Fibroblast of villous mesenchyme (primary cell): Measurements from ENCODE around the gene RAPGEF3. TPM values are rescaled to one million over a fixed set of nuclear protein-coding genes. Genes with fewer than 3 reads are reported as not detected.

Experiments used
- DNase-seq: peaks from one replicate; pipeline ENCODE4 v3.0.0-alpha.2; 2010; ENCODE audit warnings: low read depth
- H3K4me3 ChIP-seq: 2 replicates; pipeline ENCODE4 v1.5.1; 2011; ENCODE audit warnings: low read depth, mild to moderate bottlenecking, low read length
- total RNA-seq: library from RNA; depleted of rRNA; stranded (reverse); fragments of >200 nt; gene quantifications from 2 replicates; pipeline ENCODE4 v1.2.3, GENCODE V29; 2012
- TF ChIP-seq, protein P1 (sequence below): IDR thresholded peaks from 2 replicates; pipeline ENCODE4 v1.5.1; 2012; ENCODE audit warnings: low read depth, mild to moderate bottlenecking, low read length; ENCODE audit not compliant: insufficient read depth

The RAPGEF3 gene
- total RNA-seq, 1 donor = 9.1 TPM

DNA sequence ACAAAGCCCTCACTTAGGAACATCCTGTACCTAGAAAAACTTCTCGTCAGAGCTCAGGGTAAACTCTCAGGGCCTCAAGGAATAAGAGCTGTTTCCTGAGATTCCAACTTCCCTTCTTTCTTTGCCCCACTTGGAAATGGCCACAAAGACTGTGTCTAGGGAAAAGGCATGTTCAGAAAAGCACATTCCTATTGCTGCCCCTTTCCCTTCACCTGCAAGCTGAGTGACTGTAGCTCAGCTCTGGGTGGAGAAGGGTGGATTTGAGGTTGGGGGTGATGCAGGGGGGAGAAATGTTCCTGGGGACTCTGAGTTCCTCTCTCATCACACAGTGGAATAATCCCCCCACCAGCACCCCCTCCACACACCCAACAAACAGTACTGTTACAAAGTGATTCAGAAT, 40.1 kb downstream of the RAPGEF3 start:
- TF ChIP-seq, protein P1, sequence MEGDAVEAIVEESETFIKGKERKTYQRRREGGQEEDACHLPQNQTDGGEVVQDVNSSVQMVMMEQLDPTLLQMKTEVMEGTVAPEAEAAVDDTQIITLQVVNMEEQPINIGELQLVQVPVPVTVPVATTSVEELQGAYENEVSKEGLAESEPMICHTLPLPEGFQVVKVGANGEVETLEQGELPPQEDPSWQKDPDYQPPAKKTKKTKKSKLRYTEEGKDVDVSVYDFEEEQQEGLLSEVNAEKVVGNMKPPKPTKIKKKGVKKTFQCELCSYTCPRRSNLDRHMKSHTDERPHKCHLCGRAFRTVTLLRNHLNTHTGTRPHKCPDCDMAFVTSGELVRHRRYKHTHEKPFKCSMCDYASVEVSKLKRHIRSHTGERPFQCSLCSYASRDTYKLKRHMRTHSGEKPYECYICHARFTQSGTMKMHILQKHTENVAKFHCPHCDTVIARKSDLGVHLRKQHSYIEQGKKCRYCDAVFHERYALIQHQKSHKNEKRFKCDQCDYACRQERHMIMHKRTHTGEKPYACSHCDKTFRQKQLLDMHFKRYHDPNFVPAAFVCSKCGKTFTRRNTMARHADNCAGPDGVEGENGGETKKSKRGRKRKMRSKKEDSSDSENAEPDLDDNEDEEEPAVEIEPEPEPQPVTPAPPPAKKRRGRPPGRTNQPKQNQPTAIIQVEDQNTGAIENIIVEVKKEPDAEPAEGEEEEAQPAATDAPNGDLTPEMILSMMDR = no peak
- no peak for DNase-seq
- no peak overlapping the region for H3K4me3 ChIP-seq

DNA sequence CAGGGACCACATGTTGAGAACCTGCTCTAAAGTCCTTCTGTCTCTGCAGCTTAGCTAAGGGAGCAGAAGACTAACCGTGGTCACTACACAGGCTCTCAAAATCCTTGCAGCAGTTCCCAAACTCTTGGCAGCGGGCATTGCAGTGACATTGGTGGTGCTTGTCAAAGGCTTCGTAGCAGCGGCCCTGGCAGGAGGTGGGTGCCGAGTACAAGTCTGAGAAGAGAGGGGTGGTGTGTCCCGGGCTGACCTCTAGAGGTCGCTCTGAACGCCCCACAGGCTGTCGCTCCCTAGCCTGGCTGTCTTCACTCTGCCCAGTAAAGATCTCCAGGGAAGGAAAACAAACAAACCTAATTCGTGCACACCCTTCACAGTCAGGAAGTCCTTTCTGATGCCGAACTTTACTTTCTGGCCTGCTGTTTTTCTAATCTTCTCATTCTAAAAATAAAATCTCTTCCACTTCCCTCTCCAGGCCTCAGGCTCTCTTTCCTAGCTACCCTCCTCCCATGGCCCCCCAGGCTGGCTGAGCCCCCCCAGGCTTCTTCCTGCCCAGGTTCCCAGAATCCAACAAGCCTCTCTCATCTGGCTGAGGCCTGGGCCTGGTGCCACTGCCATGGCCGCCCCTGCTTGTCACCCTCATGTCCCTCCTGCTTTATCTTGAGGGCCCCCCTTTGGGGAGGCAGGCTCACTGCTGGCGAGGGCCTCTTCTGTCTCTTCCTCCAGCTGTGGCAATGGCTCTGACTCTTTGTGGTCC, 41.1 kb downstream of the RAPGEF3 start:
- TF ChIP-seq, protein P1 = peak; percentile 89
- H3K4me3 ChIP-seq = no peak overlapping the region
- peak; percentile 87 for DNase-seq

DNA sequence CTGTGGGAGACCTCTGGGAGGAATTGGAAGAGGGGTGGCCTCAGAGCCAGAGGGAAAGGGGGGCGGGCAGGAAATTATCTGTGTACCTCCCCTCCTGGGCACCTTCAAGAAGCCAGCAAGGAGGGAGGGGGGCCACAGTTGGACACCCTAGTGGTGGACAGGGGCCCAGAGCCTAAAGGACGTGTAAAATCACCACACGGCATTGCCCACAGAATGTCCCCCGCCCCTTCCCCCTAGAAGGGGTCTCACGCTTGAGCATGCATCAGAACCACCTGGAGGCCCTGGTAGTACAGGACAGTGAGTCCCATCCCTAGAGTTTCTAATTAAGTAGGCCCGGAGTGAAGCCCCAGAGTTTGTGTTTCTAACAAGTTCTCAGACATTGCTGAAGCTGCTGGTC, 41.6 kb downstream of the RAPGEF3 start:
- TF ChIP-seq, protein P1 = no peak
- H3K4me3 ChIP-seq = no peak overlapping the region
- no peak for DNase-seq

DNA sequence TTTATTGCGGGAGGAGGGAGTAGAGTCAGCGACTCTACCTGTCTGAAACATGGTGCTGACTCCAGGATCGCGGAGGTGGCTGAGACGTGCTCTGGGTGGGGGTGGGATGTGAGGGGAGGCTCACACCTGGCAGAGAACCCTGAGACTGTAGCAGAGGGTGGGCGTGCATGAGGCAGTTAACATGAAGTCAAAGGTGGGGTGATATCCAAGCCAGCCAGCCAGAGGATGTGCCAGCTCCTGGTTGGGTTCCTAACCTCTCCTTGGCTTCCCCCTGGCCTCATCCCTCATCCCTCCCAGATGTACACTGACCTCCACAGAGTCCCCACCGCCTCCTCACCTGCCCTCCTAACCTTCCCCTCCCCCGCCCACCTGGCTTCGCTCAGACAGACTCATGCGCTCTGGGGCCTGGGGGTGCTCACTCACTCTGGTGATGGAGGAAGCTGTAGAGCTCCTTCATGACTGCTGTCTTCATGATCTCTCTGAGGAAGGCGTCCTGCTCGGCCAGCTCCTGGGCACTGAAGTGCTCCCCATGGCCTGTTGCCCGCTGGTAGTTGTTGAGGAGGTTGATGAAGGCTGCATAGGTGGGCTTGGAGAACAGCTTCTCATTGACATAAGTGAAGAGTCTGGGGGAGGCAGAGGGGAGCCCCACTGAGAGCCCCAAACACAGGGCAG, 42.7 kb downstream of the RAPGEF3 start:
- TF ChIP-seq, protein P1 = no peak
- no peak for DNase-seq
- no peak overlapping the region for H3K4me3 ChIP-seq

DNA sequence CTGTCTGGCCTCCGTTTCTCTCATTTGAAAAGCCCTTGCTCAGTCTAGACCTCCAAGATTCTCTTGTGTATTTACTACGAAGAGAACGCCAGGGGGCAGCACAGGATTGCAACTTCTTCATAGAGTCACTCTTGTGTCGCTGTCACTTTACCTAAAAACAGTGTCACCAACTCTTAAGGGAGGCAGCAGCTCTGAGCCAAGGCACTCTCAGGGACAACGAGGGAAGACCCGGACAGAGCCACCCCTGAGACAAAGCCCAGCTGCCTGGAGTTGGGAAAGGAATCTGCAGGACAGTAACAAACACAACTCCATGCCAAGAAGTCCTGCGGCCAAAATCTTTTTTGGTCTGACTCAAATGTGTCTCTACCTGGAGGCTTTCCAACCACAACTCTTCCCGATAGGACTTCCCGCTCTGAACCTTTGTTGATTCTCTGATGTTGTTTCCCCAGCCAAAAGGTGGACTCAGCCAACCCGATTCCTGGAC, 43.2 kb downstream of the RAPGEF3 start:
- TF ChIP-seq, protein P1 = peak; percentile 75
- H3K4me3 ChIP-seq = no peak overlapping the region
- DNase-seq = peak; percentile 74

DNA sequence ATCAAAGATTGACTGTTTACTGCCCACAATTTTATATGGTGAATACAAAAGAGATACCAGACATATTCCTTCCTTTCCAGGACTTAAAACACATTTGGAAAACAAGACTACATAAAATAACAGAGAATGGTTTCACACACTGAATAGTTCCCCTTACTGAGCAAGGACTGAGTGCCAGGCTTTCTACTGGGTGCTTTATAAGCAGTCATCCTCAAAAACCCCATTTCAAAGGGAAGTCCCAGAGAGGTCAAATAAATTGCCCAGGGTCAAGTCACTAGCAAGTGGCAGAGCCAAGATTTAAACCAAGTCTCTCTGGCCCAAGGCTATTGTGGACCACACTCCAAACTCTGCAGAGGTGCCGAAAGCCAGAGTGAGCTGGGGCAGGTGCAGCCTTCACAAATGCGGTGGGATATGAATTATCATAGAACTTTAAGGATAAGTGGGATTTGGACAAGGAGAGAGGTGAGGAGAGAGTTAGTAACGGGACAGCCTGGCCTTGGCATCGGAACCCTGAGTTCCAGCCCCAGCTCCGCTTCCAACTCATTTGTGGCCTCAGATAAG, 43.8 kb downstream of the RAPGEF3 start:
- no peak for DNase-seq

More for the DNA sequence above, 43.8 kb downstream of the RAPGEF3 start:
- TF ChIP-seq, protein P1 = no peak
- no peak overlapping the region for H3K4me3 ChIP-seq
